K562 (cell line): ENCODE measurements around the gene HPD. TPM values are rescaled to one million over a fixed set of nuclear protein-coding genes. Genes with fewer than 3 reads are reported as not detected.
A peak's percentile ranks its signal among the peaks of the same experiment; 100 is the strongest.

Source experiments
- CBFA2T3 ChIP-seq: fragments of 450-650 bp; IDR thresholded peaks from 2 replicates; pipeline ENCODE4 v1.6.1; 2017
- DEAF1 ChIP-seq: fragments of 450-650 bp; formaldehyde crosslinking; IDR thresholded peaks from 2 replicates; pipeline ENCODE4 v1.4.0; 2020; ENCODE audit warnings: mild to moderate bottlenecking, moderate library complexity
- FOXP4 ChIP-seq: sonication (generic); formaldehyde crosslinking; IDR thresholded peaks from 2 replicates; pipeline ENCODE4 v1.8.0; 2022; ENCODE audit warnings: mild to moderate bottlenecking, missing genetic modification reagents, borderline replicate concordance
- HDAC3 ChIP-seq: fragments of 450-650 bp; IDR thresholded peaks from 2 replicates; pipeline ENCODE4 v1.6.1; 2018; ENCODE audit warnings: borderline replicate concordance, mild to moderate bottlenecking, moderate library complexity; ENCODE audit not compliant: partially characterized antibody
- HDAC6 ChIP-seq: IDR thresholded peaks from 2 replicates; pipeline ENCODE4 v1.6.1; 2012; ENCODE audit warnings: low read depth, mild to moderate bottlenecking, control low read depth, inconsistent platforms, low read length, moderate library complexity
- KAT7 ChIP-seq: sonication (generic); formaldehyde crosslinking; IDR thresholded peaks from 2 replicates; pipeline ENCODE4 v1.8.0; 2022; ENCODE audit warnings: missing genetic modification reagents, mild to moderate bottlenecking, borderline replicate concordance
- MCM5 ChIP-seq: fragments of 450-650 bp; IDR thresholded peaks from 2 replicates; pipeline ENCODE4 v1.6.1; 2016; ENCODE audit warnings: low read depth
- NFRKB ChIP-seq: fragments of 450-650 bp; IDR thresholded peaks from 2 replicates; pipeline ENCODE4 v1.6.1; 2016; ENCODE audit warnings: low read depth
- PCBP2 ChIP-seq: fragments of 200-400 bp; formaldehyde crosslinking; IDR thresholded peaks from 2 replicates; pipeline ENCODE4 v1.6.1; 2018; ENCODE audit warnings: low read length, low read depth, mild to moderate bottlenecking, moderate library complexity; ENCODE audit not compliant: poor library complexity, severe bottlenecking
- POLR2H ChIP-seq: IDR thresholded peaks from 2 replicates; pipeline ENCODE4 v1.6.1; 2016; ENCODE audit warnings: missing genetic modification characterization, low read depth, mild to moderate bottlenecking, control low read depth, missing compliant biosample characterization, moderate library complexity
- PTTG1 ChIP-seq: fragments of 450-650 bp; IDR thresholded peaks from 2 replicates; pipeline ENCODE4 v1.6.1; 2016; ENCODE audit warnings: low read depth, mild to moderate bottlenecking, missing genetic modification characterization, missing compliant biosample characterization
- SRSF1 ChIP-seq: fragments of 200-400 bp; formaldehyde crosslinking; IDR thresholded peaks from 2 replicates; pipeline ENCODE4 v1.6.1; 2017; ENCODE audit warnings: mild to moderate bottlenecking, low read depth, low read length, moderate library complexity
- STAG1 ChIP-seq: sonication (generic); formaldehyde crosslinking; IDR thresholded peaks from 2 replicates; pipeline ENCODE4 v1.5.0; 2020; ENCODE audit warnings: missing genetic modification reagents, borderline replicate concordance
- TEAD2 ChIP-seq: fragments of 450-650 bp; IDR thresholded peaks from 2 replicates; pipeline ENCODE4 v1.6.1; 2016; ENCODE audit warnings: missing genetic modification characterization, control low read depth, missing compliant biosample characterization
- THRAP3 ChIP-seq: fragments of 450-650 bp; IDR thresholded peaks from 2 replicates; pipeline ENCODE4 v1.6.1; 2016; ENCODE audit warnings: mild to moderate bottlenecking, inconsistent platforms, borderline replicate concordance
- ZNF277 ChIP-seq: fragments of 250-450 bp; sonication (Bioruptor Pico); IDR thresholded peaks from 2 replicates; pipeline ENCODE4 v1.8.0; 2022; ENCODE audit warnings: inconsistent platforms, mild to moderate bottlenecking, moderate library complexity, borderline replicate concordance
- ZNF324 ChIP-seq: fragments of 250-450 bp; sonication (Bioruptor Pico); IDR thresholded peaks from 2 replicates; pipeline ENCODE4 v1.4.0; 2020; ENCODE audit warnings: mild to moderate bottlenecking
- ZNF384 ChIP-seq: IDR thresholded peaks from 2 replicates; pipeline ENCODE4 v1.6.1; 2012; ENCODE audit warnings: low read depth, low read length, improper control_type of control experiment
- ZNF551 ChIP-seq: fragments of 250-450 bp; sonication (Bioruptor Pico); IDR thresholded peaks from 2 replicates; pipeline ENCODE4 v1.5.0; 2021; ENCODE audit warnings: mild to moderate bottlenecking, moderate library complexity
- ZNF655 ChIP-seq: fragments of 250-450 bp; sonication (Bioruptor Pico); IDR thresholded peaks from 2 replicates; pipeline ENCODE4 v1.5.0; 2021
- ZNF778 ChIP-seq: fragments of 450-650 bp; formaldehyde crosslinking; IDR thresholded peaks from 2 replicates; pipeline ENCODE4 v1.4.0; 2020; ENCODE audit warnings: mild to moderate bottlenecking, moderate library complexity
- ZNF785 ChIP-seq: fragments of 250-450 bp; sonication (Bioruptor Pico); IDR thresholded peaks from 2 replicates; pipeline ENCODE4 v1.4.0; 2020; ENCODE audit warnings: mild to moderate bottlenecking
- polyA plus RNA-seq, 8 experiments: library from polyadenylated mRNA; depleted of rRNA in 4 of 8; stranded (reverse) in 5 of 8; unstranded in 3 of 8; fragments of >200 nt; fragmentation: Nextera tagmentation in 2 of 8; fragmentation: Illumina TruSeq in 1 of 8; extraction: Ambion mirVana in 2 of 8; extraction: Trizol in 1 of 8; gene quantifications; 2 replicates each; pipeline versions ENCODE4 v1.2.1 to v1.2.3, GENCODE V29; 2011 to 2014; ENCODE audit warnings: inconsistent platforms in 1 of 8, missing spikeins in 1 of 8
- total RNA-seq, 7 experiments: library from RNA; depleted of rRNA in 6 of 7; stranded (reverse); fragments of >200 nt in 6 of 7; fragmentation: Illumina TruSeq in 2 of 7; extraction: Trizol in 2 of 7; gene quantifications; 2 replicates each; pipeline versions ENCODE4 v1.2.1 to v1.2.3, GENCODE V29; 2011 to 2021; ENCODE audit warnings: low replicate concordance in 1 of 7

The HPD gene
- total and polyA plus RNA-seq, 9 of the 15 experiments (the other 6 are each of a cell fraction or from before 2014, with no cell fraction given) = 0.06 to 0.29 (median 0.07) TPM; not detected in 4

GRCh38 chr12:121888478-121889273 lies 30.0 kb upstream of the HPD start, which contains the start of gene PSMD9 (continued):
- no peak for TF ChIP-seq TEAD2 (tag)
- TF ChIP-seq NFRKB = peak; percentile 71
- no peak for TF ChIP-seq ZNF778 (CRISPR knock-in tag)
- no peak for TF ChIP-seq SRSF1
- no peak for TF ChIP-seq ZNF785 (CRISPR knock-in tag)
- TF ChIP-seq PTTG1 = no peak
- TF ChIP-seq HDAC6 = no peak
- peak; percentile 45 for TF ChIP-seq ZNF384
- no peak for TF ChIP-seq ZNF277 (CRISPR knock-in tag)
- no peak for TF ChIP-seq CBFA2T3
- peak; percentile 73 for TF ChIP-seq KAT7 (CRISPR knock-in tag)
- no peak for TF ChIP-seq PCBP2
- no peak for TF ChIP-seq THRAP3
- TF ChIP-seq POLR2H = peak; percentile 67
- peak; percentile 84 for TF ChIP-seq FOXP4
- TF ChIP-seq ZNF655 (CRISPR knock-in tag) = no peak
- peak; percentile 75 for TF ChIP-seq DEAF1
- no peak for TF ChIP-seq MCM5
- peak; percentile 48; the same call in 1 of the 2 replicates for TF ChIP-seq STAG1 (CRISPR knock-in tag)
- TF ChIP-seq HDAC3 = peak; percentile 3
- no peak for TF ChIP-seq ZNF551 (CRISPR knock-in tag)
- no peak for TF ChIP-seq ZNF324 (CRISPR knock-in tag)
